Left lobe of liver (tissue), 2 donors: ENCODE results near the gene DACH1. TPM values are rescaled to one million over a fixed set of nuclear protein-coding genes. Genes with fewer than 3 reads are reported as not detected.

Source experiments
- ATAC-seq: fragments of 200-7000 bp; cut with Tn5 transposase; one replicate; pipeline ENCODE4 v1.9.1; 2020; ENCODE audit warnings: mild to moderate bottlenecking, moderate library complexity
- DNase-seq: peaks from one replicate; pipeline ENCODE4 v3.0.0-alpha.2; 2020; ENCODE audit warnings: low spot score
- total RNA-seq: library from RNA; stranded (reverse); gene quantifications from one replicate; pipeline ENCODE4 v1.2.1, GENCODE V29; 2021
- donor health status: DM: no; HTN: no; CAD: no; lungs with moderate emphysema.
- donor health status: DM: no; HTN: yes; CAD: no.

DACH1 gene
- total RNA-seq, 1 donor from 2014 or later: 1.2 TPM

- DNase-seq: no peak
- no peak for ATAC-seq
Measured at GRCh38 chr13:71437704-71438103, 429.3 kb downstream of the DACH1 start.

GRCh38 chr13:71430681-71431080 is 436.3 kb downstream of the DACH1 start:
- DNase-seq (no peak), ATAC-seq (no peak)

GRCh38 chr13:71417205-71417604 is 449.8 kb downstream of the DACH1 start:
- no peak for DNase-seq
- ATAC-seq: no peak

GRCh38 chr13:71412231-71412630 is 454.8 kb downstream of the DACH1 start:
- ATAC-seq: no peak
- no peak for DNase-seq

- ATAC-seq (no peak), DNase-seq (no peak)
Measured at GRCh38 chr13:71408416-71408815, 458.6 kb downstream of the DACH1 start.

- DNase-seq (no peak), ATAC-seq (no peak)
Measured at GRCh38 chr13:71399631-71400215, 467.3 kb downstream of the DACH1 start.

GRCh38 chr13:71396149-71396548 is 470.9 kb downstream of the DACH1 start:
- no peak for DNase-seq
- no peak for ATAC-seq

- ATAC-seq: no peak
- no peak for DNase-seq
Measured at GRCh38 chr13:71395053-71395452, 472.0 kb downstream of the DACH1 start.

GRCh38 chr13:71394176-71394575 is 472.8 kb downstream of the DACH1 start:
- no peak for DNase-seq
- ATAC-seq: no peak
